Measurements from ENCODE around the gene ZNF205. TPM values are rescaled to one million over a fixed set of nuclear protein-coding genes. Genes with fewer than 3 reads are reported as not detected.

Gene ZNF205
- total and polyA plus RNA-seq, 2 of the 13 experiments (the other 11 are each of a cell fraction or from before 2014, with no cell fraction given), result 5.8 to 10.2 TPM

- TF ChIP-seq FIP1L1 (IDR thresholded peaks at IDR 0.05; ENCODE audit: borderline replicate concordance, insufficient read depth, low read depth, low read length) (no peak), JUND (CRISPR knock-in tag; IDR thresholded peaks at IDR 0.05) (no peak), ZNF207 (IDR thresholded peaks at IDR 0.05; ENCODE audit: borderline replicate concordance) (no peak), WIZ (CRISPR knock-in tag; IDR thresholded peaks at IDR 0.05) (no peak), PATZ1 (CRISPR knock-in tag; IDR thresholded peaks at IDR 0.05) (peak; percentile 66), NFE2L1 (CRISPR knock-in tag; IDR thresholded peaks at IDR 0.05; ENCODE audit: borderline replicate concordance) (no peak), ZNF432 (CRISPR knock-in tag; IDR thresholded peaks at IDR 0.05; ENCODE audit: borderline replicate concordance) (no peak), NFKBIZ (CRISPR knock-in tag; IDR thresholded peaks at IDR 0.05) (no peak), TERF1 (CRISPR knock-in tag; IDR thresholded peaks at IDR 0.05) (no peak), MEIS1 (CRISPR knock-in tag; IDR thresholded peaks at IDR 0.05; ENCODE audit: borderline replicate concordance) (0 out of 2 replicates have a peak, but pooled peaks have one; percentile 11), EEA1 (CRISPR knock-in tag; IDR thresholded peaks at IDR 0.05; ENCODE audit: borderline replicate concordance) (no peak), ZFAT (CRISPR knock-in tag; conservative IDR thresholded peaks at IDR 0.05) (no peak), MTA1 (CRISPR knock-in tag; IDR thresholded peaks at IDR 0.05; ENCODE audit: borderline replicate concordance) (peak; percentile 61; the same call in 1 of the 2 replicates), PHF20 (CRISPR knock-in tag; IDR thresholded peaks at IDR 0.05) (peak; percentile 56; the same call in 1 of the 2 replicates), PREB (CRISPR knock-in tag; IDR thresholded peaks at IDR 0.05) (no peak), CC2D1A (CRISPR knock-in tag; IDR thresholded peaks at IDR 0.05) (no peak), ARID4A (CRISPR knock-in tag; IDR thresholded peaks at IDR 0.05; ENCODE audit: borderline replicate concordance) (peak; percentile 38; the same call in 1 of the 2 replicates), POLR2G (IDR thresholded peaks at IDR 0.05; ENCODE audit: low read depth, low read length) (0 out of 2 replicates have a peak, but pooled peaks have one; percentile 29), ZNF354B (CRISPR knock-in tag; IDR thresholded peaks at IDR 0.05) (no peak)
Observed at GRCh38 chr16:3143598-3144320, 31.4 kb downstream of the ZNF205 start (continued).

Data from HepG2 (cell line).